ENCODE data around the gene RNF19B. TPM values are rescaled to one million over a fixed set of nuclear protein-coding genes. Genes with fewer than 3 reads are reported as not detected.

RNF19B gene
- total RNA-seq, 2 experiments from 2014 or later, result 33.4 to 37.4 TPM

DNA sequence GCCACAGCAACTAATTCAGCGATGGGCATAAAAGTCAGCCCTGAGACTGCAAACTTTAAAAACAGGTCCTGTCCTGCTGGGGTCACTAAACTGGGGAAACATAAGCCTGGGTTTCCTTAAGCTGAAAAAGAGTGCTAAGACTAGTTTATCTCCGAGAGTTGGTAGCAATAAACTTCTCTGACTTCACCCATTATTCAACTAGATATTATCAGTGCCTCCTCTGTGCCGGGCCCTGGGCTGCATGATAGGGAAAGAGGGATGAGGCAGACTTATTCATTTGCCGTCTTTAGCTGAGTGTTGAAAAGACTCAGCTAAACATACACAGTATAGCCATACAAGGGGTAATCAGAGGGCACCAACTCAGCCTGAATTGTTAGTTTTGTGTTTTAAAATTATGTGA lies 39.0 kb upstream of the RNF19B start:
- Histone ChIP-seq H3K27ac (ENCODE audit: low read depth in 1 of 2, low read length in 2 of 2) (no peak overlapping the region), H3K4me1 (ENCODE audit: insufficient read depth, low read length) (peaks cover 4% of the 10 kb centered on the region), H3K4me3 (ENCODE audit: low read length) (no peak overlapping the region), H3K9me3 (ENCODE audit: control insufficient read depth in 1 of 2, insufficient read depth in 1 of 2, low read length in 2 of 2) (no peaks in the 10 kb centered on the region), H3K27me3 (ENCODE audit: control insufficient read depth in 1 of 2, insufficient read depth in 2 of 2, low read length in 2 of 2) (no peaks in the 10 kb centered on the region), H3K36me3 (ENCODE audit: insufficient read depth, low read length) (peaks cover 22% of the 10 kb centered on the region)
- Mint-ChIP-seq H3K27me3 (no peaks in the 10 kb centered on the region), H3K9me3 (no peaks in the 10 kb centered on the region), H3K4me3 (no peak overlapping the region), H3K4me1 (ENCODE audit: low read depth) (no peaks in the 10 kb centered on the region), H3K27ac (no peak overlapping the region), H3K36me3 (ENCODE audit: low read depth) (peaks cover 18% of the 10 kb centered on the region)
- TF ChIP-seq, protein P1, sequence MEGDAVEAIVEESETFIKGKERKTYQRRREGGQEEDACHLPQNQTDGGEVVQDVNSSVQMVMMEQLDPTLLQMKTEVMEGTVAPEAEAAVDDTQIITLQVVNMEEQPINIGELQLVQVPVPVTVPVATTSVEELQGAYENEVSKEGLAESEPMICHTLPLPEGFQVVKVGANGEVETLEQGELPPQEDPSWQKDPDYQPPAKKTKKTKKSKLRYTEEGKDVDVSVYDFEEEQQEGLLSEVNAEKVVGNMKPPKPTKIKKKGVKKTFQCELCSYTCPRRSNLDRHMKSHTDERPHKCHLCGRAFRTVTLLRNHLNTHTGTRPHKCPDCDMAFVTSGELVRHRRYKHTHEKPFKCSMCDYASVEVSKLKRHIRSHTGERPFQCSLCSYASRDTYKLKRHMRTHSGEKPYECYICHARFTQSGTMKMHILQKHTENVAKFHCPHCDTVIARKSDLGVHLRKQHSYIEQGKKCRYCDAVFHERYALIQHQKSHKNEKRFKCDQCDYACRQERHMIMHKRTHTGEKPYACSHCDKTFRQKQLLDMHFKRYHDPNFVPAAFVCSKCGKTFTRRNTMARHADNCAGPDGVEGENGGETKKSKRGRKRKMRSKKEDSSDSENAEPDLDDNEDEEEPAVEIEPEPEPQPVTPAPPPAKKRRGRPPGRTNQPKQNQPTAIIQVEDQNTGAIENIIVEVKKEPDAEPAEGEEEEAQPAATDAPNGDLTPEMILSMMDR (IDR thresholded peaks at IDR 0.05), result no peak
- ChIA-PET POLR2A (interaction anchor here (0.6 kb wide), 1 partner anchor 11 kb away, joined by 3 read pairs; no protein-coding TSS in a partner anchor), CTCF (no interaction called here)
- intact Hi-C loops (cut with DNase I, micrococcal nuclease), result no loop called here
- ATAC-seq (ENCODE audit: poor library complexity) (no peak), DNase-seq (no peak)

GRCh38 chr1:33002006-33002405 lies 37.4 kb upstream of the RNF19B start:
- TF ChIP-seq, protein P1 (IDR thresholded peaks at IDR 0.05), result no peak
- intact Hi-C loops (cut with DNase I, micrococcal nuclease), result no loop called here
- POLR2A ChIA-PET, result interaction anchor here (0.6 kb wide), 2 partner anchors 8 to 37 kb away, joined by 4 to 5 read pairs; no protein-coding TSS in a partner anchor

DNA sequence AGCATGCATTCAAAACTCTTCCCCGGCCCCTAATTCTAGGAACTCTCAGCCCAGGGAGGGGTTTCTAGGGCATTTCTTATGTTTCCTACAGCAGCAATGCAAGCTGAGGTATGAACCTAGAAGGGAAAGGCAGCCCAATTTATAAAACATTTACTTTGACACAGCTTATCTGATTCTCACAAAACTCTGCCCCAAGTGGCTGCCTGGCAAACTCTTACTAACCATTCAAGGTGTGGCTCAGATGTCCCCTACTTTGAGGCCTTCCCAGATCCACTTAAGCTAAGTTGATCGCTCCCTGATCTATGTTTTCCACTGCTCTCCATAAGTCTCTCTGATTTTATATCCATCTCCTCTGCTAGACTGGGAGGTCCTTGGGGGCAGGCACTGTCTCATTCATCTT lies 36.7 kb upstream of the RNF19B start:
- Mint-ChIP-seq H3K27ac (no peak overlapping the region), H3K27me3 (no peaks in the 10 kb centered on the region), H3K4me3 (no peak overlapping the region), H3K36me3 (ENCODE audit: low read depth) (no peaks in the 10 kb centered on the region), H3K9me3 (no peaks in the 10 kb centered on the region), H3K4me1 (ENCODE audit: low read depth) (peaks cover 15% of the 10 kb centered on the region)
- Histone ChIP-seq H3K9me3 (ENCODE audit: control insufficient read depth in 1 of 2, insufficient read depth in 1 of 2, low read length in 2 of 2) (no peaks in the 10 kb centered on the region), H3K27me3 (ENCODE audit: control insufficient read depth in 1 of 2, insufficient read depth in 2 of 2, low read length in 2 of 2) (no peaks in the 10 kb centered on the region), H3K36me3 (ENCODE audit: insufficient read depth, low read length) (peaks cover under 1% of the 10 kb centered on the region), H3K4me1 (ENCODE audit: insufficient read depth, low read length) (peaks cover 21% of the 10 kb centered on the region), H3K4me3 (ENCODE audit: low read length) (no peak overlapping the region), H3K27ac (ENCODE audit: low read depth in 1 of 2, low read length in 2 of 2) (no peak overlapping the region)
- ChIA-PET POLR2A (no interaction called here), CTCF (interaction anchor here (1.1 kb wide), 1 partner anchor 10 kb away, joined by 3 read pairs; no protein-coding TSS in a partner anchor)
- intact Hi-C loops (cut with DNase I, micrococcal nuclease), result no loop called here
- TF ChIP-seq, protein P1 (IDR thresholded peaks at IDR 0.05), result no peak
- ATAC-seq (ENCODE audit: poor library complexity) (no peak), DNase-seq (peak in 1 of 14 experiments; percentile 10)

More at GRCh38 chr1:33002006-33002405, 37.4 kb upstream of the RNF19B start:
- no peaks in the 10 kb centered on the region for H3K27me3 ChIP-seq (ENCODE audit: control insufficient read depth in 1 of 2, insufficient read depth in 2 of 2, low read length in 2 of 2)
- peaks cover 6% of the 10 kb centered on the region for H3K36me3 ChIP-seq (ENCODE audit: insufficient read depth, low read length)
- CTCF ChIA-PET, result interaction anchor here (1.1 kb wide), 1 partner anchor 11 kb away, joined by 3 read pairs; no protein-coding TSS in a partner anchor
- no peak overlapping the region for H3K4me3 Mint-ChIP-seq
- peaks cover 20% of the 10 kb centered on the region for H3K4me1 ChIP-seq (ENCODE audit: insufficient read depth, low read length)
- H3K9me3 Mint-ChIP-seq, result no peaks in the 10 kb centered on the region
- ATAC-seq (ENCODE audit: poor library complexity), result no peak
- peaks cover 15% of the 10 kb centered on the region for H3K4me1 Mint-ChIP-seq (ENCODE audit: low read depth)
- no peak overlapping the region for H3K27ac Mint-ChIP-seq
- no peak for DNase-seq
- no peak overlapping the region for H3K4me3 ChIP-seq (ENCODE audit: low read length)
- H3K27me3 Mint-ChIP-seq, result no peaks in the 10 kb centered on the region
- H3K36me3 Mint-ChIP-seq (ENCODE audit: low read depth), result peaks cover 1% of the 10 kb centered on the region
- H3K9me3 ChIP-seq (ENCODE audit: control insufficient read depth in 1 of 2, insufficient read depth in 1 of 2, low read length in 2 of 2), result no peaks in the 10 kb centered on the region
- no peak overlapping the region for H3K27ac ChIP-seq (ENCODE audit: low read depth in 1 of 2, low read length in 2 of 2)
